ENCODE data around the gene CTBS. TPM values are rescaled to one million over a fixed set of nuclear protein-coding genes. Genes with fewer than 3 reads are reported as not detected.
"Not testable (repeated sequence)": the region's sequence is repeated elsewhere in the genome, so short reads cannot be mapped to it uniquely, and the experiment has no call there.

The CTBS gene
- total RNA-seq, 2 experiments from 2014 or later: 10.6 to 12.6 TPM

DNA sequence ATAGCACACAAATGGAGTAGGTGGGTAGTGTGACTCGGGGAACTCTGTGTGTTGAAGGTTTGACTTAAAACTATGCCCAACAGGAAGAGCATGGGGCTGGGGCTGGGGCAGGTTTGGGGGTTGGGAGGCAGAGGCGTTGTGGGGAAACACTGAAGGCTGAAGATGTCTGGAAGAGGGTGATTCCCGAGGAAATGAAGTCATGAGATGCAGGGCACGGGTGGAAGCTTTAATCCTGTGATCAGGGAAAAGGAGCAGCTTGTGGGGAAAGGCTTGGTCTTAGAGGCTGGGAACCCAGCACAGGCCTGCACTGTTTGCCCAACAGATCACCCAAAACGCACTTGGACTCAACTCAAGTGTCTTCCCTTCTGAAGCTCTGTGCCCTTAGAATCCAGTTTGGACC lies 26.6 kb upstream of the CTBS start:
- peaks cover 4% of the 10 kb centered on the region for H3K36me3 Mint-ChIP-seq
- H3K27ac Mint-ChIP-seq: no peak overlapping the region
- DNase-seq: no peak
- no peak overlapping the region for H3K4me3 Mint-ChIP-seq
- H3K27me3 Mint-ChIP-seq: no peaks in the 10 kb centered on the region
- H3K9me3 Mint-ChIP-seq: peaks cover 16% of the 10 kb centered on the region
- H3K4me1 Mint-ChIP-seq: peaks cover 28% of the 10 kb centered on the region

DNA sequence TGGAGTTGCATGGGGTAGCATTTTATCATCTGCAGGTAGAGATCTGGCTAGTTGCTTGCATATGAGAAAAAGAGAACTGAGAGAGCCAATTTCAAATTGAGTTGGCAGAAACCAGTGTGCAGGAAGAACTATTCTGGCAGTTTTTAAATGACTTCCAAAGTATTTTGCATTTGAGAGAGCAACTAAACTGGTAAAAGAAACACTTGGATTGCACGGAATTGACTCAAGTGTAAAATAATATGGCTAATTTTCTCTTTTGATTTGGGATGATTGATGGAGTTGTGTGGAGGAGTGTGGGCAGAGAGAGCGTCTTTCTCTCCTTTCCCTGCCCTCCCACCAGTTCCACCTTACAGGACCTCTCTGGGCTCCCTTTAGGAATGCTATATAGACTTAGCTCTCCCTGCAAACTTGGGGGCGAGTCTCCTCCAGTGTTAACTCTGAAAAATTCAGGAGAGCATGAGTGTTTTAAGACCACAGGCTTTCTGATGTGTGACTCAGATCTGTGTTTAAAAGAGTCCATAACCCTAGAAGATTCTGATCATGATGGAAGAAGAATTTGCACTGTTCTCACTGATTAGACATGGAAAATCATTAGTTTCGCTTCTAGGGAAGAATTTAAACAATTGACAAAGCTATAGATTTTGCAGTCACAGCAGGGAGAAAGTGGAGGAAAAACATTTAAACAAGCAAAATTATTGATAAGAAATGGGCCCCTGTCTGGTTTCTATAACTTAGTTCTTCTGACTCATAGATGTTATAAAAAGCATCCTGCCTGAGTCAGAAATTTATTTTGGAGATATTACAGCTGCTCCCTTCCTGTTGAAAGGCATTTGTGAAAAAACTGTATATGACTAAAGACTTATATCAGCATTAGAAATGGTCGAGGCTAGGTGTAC lies 24.9 kb upstream of the CTBS start:
- DNase-seq: no peak
- Mint-ChIP-seq H3K36me3 (peaks cover under 1% of the 10 kb centered on the region), H3K9me3 (peaks cover 2% of the 10 kb centered on the region), H3K27me3 (no peaks in the 10 kb centered on the region), H3K4me1 (peaks cover 28% of the 10 kb centered on the region), H3K27ac (peak overlapping the region; percentile 83), H3K4me3 (no peak overlapping the region)

DNA sequence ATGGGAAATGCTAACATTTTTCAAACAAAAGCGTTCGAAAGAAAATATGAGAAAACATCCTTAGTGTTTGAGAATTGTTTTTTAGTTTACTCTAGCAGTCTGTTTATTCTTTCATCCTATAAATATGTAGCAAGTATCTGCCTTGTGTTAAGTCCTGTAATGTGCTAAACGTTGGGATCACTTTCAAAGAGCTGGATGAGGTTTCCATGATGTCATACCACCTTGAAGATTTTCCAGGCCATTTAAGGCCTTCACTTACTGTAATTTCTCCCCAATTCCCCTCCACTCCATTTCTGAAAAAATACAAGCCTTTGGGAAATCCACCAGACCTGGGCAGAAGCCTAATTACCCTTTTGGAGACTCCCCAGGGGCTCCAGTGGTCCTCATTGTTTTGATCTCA lies 24.2 kb upstream of the CTBS start:
- Mint-ChIP-seq H3K27me3 (no peaks in the 10 kb centered on the region), H3K9me3 (no peaks in the 10 kb centered on the region), H3K4me1 (peaks cover 28% of the 10 kb centered on the region), H3K27ac (no peak overlapping the region), H3K36me3 (no peaks in the 10 kb centered on the region), H3K4me3 (no peak overlapping the region)
- no peak for DNase-seq

DNA sequence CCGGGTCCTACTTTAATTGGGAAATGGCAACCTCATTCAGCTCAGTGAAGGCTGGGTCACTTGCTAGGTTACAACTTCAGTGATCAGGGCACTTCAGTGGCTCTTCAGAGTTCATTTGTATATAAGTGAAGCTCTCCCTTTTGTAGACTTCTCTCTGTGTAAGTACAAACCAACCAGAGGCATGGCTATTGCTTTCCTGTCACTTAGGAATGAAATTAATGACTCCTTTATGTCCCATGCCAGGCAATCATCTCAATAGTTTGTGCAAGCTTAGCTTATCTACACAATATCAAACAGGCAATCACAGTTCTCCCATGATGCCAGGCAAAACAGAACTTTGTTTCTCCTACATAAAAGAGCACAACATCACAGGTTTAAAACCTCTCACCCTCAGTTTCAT lies 22.8 kb upstream of the CTBS start:
- H3K4me3 Mint-ChIP-seq: no peak overlapping the region
- peaks cover 28% of the 10 kb centered on the region for H3K4me1 Mint-ChIP-seq
- H3K27me3 Mint-ChIP-seq: no peaks in the 10 kb centered on the region
- no peaks in the 10 kb centered on the region for H3K9me3 Mint-ChIP-seq
- DNase-seq: no peak
- no peaks in the 10 kb centered on the region for H3K36me3 Mint-ChIP-seq
- no peak overlapping the region for H3K27ac Mint-ChIP-seq

DNA sequence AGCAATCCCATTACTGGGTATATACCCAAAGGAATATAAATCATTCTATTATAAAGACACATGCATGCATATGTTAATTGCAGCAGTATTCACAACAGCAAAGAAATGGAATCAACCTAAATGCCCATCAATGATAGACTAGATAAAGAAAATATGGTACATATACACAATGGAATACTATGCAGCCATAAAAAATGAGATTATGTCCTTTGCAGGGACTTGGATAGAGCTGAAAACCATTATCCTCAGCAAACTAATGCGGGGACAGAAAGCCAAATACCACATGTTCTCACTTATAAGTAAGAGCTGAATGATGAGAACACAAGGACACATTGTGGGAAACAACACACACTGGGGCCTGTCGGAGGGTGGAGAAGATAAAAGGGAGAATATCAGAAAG lies 20.7 kb upstream of the CTBS start:
- H3K9me3 Mint-ChIP-seq, H3K36me3 Mint-ChIP-seq, DNase-seq, H3K4me3 Mint-ChIP-seq, H3K27ac Mint-ChIP-seq, H3K27me3 Mint-ChIP-seq: not testable (repeated sequence)
- peaks cover 21% of the 10 kb centered on the region for H3K4me1 Mint-ChIP-seq

DNA sequence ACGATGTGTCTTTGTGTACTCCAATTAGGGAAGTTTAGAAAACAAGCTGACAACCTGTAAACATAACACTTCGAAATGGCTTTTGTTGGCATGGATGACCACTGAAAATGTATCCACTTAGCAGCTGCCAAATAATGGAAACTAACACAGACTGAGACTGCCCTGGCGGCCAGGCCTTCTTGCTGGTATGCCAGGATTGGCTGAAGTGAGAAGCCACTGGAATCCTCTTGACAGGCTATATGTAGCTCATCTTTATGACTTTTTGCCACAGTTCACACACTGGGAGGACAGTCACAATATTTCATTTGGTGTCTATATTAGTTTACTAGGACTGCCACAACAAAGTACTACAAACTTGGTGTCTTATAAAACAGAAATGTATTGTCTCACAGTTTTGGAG lies 12.9 kb upstream of the CTBS start:
- H3K27ac Mint-ChIP-seq: no peak overlapping the region
- H3K36me3 Mint-ChIP-seq: peaks cover 3% of the 10 kb centered on the region
- peaks cover 4% of the 10 kb centered on the region for H3K27me3 Mint-ChIP-seq
- no peaks in the 10 kb centered on the region for H3K4me1 Mint-ChIP-seq
- H3K9me3 Mint-ChIP-seq: peaks cover 3% of the 10 kb centered on the region
- no peak for DNase-seq
- H3K4me3 Mint-ChIP-seq: no peak overlapping the region

DNA sequence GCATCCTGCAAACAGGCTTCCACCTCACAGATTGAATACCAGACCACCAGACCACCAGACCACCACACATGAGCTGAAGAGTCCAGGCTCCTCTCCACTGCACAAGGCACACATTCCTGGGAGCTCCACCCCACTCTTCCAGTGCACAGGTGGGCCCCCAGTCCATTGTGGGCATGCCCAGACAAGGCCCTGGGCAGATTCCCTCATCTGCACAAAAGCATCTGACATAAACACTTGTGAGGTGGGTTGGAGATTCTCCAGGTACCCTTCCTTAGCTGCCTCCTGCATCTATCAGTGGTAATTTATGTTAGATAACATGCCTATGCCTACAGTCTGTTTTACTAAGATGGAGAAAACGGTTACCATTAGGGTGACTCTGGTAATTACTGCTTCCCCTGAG lies 11.6 kb upstream of the CTBS start:
- Mint-ChIP-seq H3K27me3 (no peaks in the 10 kb centered on the region), H3K27ac (no peak overlapping the region), H3K9me3 (no peaks in the 10 kb centered on the region), H3K4me3 (no peak overlapping the region), H3K36me3 (no peaks in the 10 kb centered on the region), H3K4me1 (no peaks in the 10 kb centered on the region)
- no peak for DNase-seq

DNA sequence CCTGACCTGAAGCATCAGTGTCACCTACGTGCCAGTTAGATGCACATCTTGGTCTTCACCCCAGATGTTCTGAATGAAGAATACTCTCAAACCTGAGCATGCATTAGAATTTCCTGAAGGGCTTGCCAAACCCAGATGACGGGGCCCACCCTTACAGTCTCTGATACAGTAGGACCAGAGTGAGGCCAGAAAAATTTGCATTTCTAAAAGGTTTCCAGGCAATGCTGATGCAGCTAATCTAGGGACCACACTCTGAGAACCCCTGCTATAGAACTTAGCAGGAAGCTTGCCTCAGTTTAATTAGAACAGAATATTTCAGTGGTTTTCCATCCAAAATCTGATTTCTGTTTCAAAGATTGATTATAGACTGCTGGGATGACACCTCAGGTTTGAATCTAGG lies 9.9 kb upstream of the CTBS start:
- Mint-ChIP-seq H3K4me1 (no peaks in the 10 kb centered on the region), H3K36me3 (no peaks in the 10 kb centered on the region), H3K27me3 (no peaks in the 10 kb centered on the region), H3K27ac (no peak overlapping the region), H3K4me3 (no peak overlapping the region), H3K9me3 (no peaks in the 10 kb centered on the region)
- no peak for DNase-seq

DNA sequence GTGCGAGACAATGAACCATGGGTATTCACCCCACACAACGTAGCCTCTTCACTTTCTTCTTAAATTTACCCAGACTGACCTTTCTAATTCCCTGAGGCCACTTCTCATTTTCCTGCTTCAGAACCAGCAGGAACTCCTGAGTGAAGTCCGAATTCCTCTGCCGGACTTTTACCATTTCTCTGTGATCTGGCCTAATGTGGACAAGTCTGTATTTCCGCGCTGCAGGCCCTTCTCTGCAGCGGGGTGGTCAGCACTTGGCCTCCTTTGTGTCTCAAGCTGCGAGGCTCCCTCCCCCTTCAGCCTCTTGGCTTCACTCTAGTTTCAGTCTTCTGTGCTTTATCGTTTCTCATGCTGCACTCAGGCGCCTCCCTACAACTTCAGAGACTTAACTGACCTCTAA lies 9.4 kb upstream of the CTBS start:
- no peak for DNase-seq
- Mint-ChIP-seq H3K9me3 (no peaks in the 10 kb centered on the region), H3K4me3 (no peak overlapping the region), H3K27me3 (no peaks in the 10 kb centered on the region), H3K27ac (no peak overlapping the region), H3K36me3 (no peaks in the 10 kb centered on the region), H3K4me1 (no peaks in the 10 kb centered on the region)

DNA sequence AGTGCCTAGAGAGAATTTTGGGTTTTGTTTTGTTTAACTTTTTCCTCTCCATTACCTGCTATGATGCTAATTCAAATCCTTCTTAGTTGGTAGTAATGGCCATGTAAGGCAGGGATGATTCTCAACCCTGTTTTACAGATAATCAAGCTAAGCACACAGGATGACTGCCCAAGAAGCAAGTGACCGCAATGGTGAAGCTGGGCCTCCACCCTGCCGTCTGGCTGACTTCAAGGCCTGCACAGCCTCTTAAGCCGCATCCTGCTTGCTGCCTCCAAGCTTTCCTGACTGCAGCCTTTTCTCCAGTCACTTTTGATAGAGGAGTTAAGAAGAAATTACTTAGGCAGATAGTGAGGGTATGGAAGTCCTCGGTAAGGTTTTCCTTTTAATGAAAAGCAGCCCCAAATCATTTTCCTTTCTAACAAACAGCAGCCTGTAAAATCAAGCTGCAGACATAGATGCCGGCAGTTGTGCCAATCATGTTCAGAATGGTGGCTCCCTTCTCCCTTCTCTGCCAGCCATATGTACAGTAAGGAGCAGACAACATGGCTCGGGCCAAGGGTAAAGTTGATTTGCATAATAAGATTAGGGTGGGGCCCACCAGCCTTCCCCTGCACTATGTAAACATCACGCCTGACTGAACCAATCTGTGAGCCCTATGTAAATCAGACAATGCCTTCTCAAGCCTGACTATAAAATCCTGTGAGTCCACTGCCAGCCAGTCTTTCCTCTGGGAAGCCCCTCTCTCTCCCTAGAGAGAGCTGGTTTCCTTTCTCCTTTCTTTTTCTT lies 8.8 kb upstream of the CTBS start:
- H3K27ac Mint-ChIP-seq: no peak overlapping the region
- H3K36me3 Mint-ChIP-seq: no peaks in the 10 kb centered on the region
- no peaks in the 10 kb centered on the region for H3K27me3 Mint-ChIP-seq
- no peaks in the 10 kb centered on the region for H3K4me1 Mint-ChIP-seq
- H3K9me3 Mint-ChIP-seq: no peaks in the 10 kb centered on the region
- no peak for DNase-seq
- no peak overlapping the region for H3K4me3 Mint-ChIP-seq

DNA sequence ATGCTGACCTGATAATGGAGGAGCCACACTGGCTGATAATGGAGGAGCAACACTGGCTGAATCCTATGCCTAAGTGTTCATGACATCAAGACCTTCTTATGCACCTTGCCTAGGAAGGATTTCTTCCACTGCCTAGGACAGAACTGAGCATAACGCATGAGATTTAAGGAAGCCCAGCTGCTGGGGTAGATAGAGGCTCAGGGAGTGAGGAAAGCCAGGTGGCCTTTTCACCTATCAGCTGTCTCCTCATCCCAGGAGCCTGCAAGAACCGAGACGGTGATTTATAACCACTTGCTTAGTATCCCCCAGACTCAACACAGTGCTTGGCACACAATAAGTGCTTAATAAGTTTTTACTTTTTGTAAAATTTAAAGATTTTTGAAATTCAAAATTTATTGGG lies 7.4 kb upstream of the CTBS start:
- Mint-ChIP-seq H3K27me3 (no peaks in the 10 kb centered on the region), H3K4me1 (no peaks in the 10 kb centered on the region), H3K4me3 (no peak overlapping the region), H3K27ac (no peak overlapping the region), H3K36me3 (no peaks in the 10 kb centered on the region), H3K9me3 (no peaks in the 10 kb centered on the region)
- DNase-seq: no peak

DNA sequence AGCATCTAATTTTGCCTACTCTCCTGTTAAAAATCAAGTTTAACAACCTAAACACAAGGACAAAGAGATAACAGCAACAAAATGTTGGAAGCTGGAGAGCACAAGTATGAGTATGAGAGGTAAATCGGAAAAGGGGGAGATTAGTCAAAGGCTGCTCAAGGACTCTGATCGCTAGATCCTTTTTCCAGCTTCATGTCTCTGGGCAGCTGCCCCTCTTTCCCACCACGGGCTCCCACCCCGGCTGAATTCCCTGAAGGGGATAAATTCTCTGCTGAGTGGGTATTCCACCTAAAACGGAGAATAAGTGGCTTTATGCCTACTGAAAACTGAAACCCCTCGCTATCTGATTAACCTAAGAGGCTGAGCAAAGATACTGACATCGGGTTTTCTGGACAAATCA lies 696 bp upstream of the CTBS start:
- H3K9me3 Mint-ChIP-seq: peaks cover 6% of the 10 kb centered on the region

DNA sequence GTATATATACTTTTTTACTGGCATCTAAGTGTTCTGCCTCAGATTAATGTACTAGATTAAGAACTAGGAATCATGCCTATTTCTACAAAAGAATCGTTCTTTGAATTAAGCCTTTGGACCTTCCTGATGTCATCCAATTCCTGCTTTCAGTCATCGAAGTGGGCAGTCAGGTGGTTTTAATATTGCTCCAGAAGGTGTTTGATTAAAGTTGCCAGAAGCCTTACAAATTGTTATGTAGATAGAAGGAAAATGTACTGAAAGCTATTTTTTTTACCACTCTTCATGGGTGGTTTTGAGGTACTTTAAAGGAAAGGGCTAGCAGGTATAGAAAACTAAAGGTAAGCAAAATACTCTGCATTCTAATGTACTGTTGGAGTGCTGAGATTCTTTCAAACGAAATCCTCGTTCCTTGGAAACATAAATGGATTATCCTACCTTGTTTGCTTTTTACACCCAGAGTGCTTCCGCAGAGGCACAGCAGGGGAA lies 716 bp downstream of the CTBS start:
- peaks cover 34% of the 10 kb centered on the region for H3K4me1 Mint-ChIP-seq
- DNase-seq: no peak

More for the DNA sequence above, 696 bp upstream of the CTBS start:
- Mint-ChIP-seq H3K36me3 (peaks cover 27% of the 10 kb centered on the region), H3K27ac (peak overlapping the region; percentile 95), H3K27me3 (no peaks in the 10 kb centered on the region), H3K4me1 (peaks cover 34% of the 10 kb centered on the region), H3K4me3 (peak overlapping the region; percentile 95)
- no peak for DNase-seq

DNA sequence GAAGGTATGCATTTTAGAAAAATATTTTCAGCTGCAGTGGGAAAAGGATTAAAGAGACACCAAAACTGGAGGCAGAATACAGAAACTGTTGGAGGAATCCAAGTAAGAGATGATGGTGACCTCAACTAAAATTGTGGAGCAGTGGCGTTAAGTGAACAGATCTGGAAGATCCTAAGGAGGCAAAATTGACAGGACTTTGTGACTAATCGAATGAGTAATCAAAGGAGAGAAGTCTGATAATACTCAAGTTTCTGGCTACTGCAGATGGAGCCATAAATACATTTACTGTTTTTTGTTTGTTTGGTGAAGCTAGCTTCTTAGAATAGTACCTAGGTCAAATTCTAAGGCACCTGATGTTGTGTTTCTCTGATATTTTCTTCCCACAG lies 3.1 kb downstream of the CTBS start:
- no peak overlapping the region for H3K27ac Mint-ChIP-seq
- no peaks in the 10 kb centered on the region for H3K27me3 Mint-ChIP-seq
- no peak for DNase-seq
- H3K9me3 Mint-ChIP-seq: peaks cover 6% of the 10 kb centered on the region
- peaks cover 49% of the 10 kb centered on the region for H3K36me3 Mint-ChIP-seq
- peaks cover 38% of the 10 kb centered on the region for H3K4me1 Mint-ChIP-seq
- no peak overlapping the region for H3K4me3 Mint-ChIP-seq

More for the DNA sequence above, 716 bp downstream of the CTBS start:
- Mint-ChIP-seq H3K36me3 (peaks cover 38% of the 10 kb centered on the region), H3K27me3 (no peaks in the 10 kb centered on the region), H3K4me3 (peak overlapping the region; percentile 95), H3K27ac (peak overlapping the region; percentile 99), H3K9me3 (peaks cover 6% of the 10 kb centered on the region)

DNA sequence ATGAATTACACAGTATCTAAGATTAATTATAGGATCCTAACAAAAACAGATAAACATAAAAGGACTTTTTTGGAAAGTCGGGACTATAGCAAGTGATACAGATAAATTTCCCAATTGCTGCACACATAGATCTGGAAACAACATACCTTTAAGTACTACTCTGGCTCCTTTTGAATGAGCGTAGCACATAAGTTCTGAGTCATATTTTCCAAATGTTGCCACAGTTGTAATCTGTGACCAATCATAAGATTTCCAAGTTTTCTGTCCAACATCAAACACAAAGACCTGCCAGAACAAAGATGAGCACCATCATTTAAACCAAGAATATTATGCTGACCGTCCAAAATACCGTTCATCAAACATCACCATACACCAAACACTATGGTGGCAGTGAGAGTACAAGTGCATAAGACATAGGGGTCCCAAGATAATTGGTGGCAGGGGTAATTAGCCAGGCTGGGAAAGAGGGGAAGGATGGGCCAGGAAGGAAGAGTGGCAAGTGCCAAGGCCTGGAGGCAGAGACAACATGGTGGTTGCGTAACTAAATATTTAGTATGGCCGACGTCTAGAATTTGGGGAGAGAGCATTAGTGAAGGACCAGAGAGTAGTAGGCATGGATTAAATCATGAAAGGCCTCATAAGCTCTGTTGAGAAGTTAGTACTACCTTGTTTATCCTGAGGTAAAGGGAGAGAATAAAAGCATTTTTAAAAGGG lies 3.6 kb downstream of the CTBS start:
- Mint-ChIP-seq H3K4me3 (no peak overlapping the region), H3K9me3 (peaks cover 6% of the 10 kb centered on the region), H3K36me3 (peaks cover 49% of the 10 kb centered on the region), H3K4me1 (peaks cover 38% of the 10 kb centered on the region), H3K27ac (no peak overlapping the region), H3K27me3 (no peaks in the 10 kb centered on the region)
- DNase-seq: no peak

All from activated naive CD8-positive, alpha-beta T cell treated with anti-CD3 and anti-CD28 coated beads for 36 hours (primary cell).